NK-92 (cell line): Measurements from ENCODE around the gene PNPLA1.

Experiments
- DNase-seq: peaks from one replicate; lab custom pipeline; 2025; ENCODE audit not compliant: unreplicated experiment; lab: John Stamatoyannopoulos, UW

Gene PNPLA1

GRCh38 chr6:36350681-36351571 is 81.1 kb downstream of the PNPLA1 start:
- DNase-seq: no peak

DNA sequence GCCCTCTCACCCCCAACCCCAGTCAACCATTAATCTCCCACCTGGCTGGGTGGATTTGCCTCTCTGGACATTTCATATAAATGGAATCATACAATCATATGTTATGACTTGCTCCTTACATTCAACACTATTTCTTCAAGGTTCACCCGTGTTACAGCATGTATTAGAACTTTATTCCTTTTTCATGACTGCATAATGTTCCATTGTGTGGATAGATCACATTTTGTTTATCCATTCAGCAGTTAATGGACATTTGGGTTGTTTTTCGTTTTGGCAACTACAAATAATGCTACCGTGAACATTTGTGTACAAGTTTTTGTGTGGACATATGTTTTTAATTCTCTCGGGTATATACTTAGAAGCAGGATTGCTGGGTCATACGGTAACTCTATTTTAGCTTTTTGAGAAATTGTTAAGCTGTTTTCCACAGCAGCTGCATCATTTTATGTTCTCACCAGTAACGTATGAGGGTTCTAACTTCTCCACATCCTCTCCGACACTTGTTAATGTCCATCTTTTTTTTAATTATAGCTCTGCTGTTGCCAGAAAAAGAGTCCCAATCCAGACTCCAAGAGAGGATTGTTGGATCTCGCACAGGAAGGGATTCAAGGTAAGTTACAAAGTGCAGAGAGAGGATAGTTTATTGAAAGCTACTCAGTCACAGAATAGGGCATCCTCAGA is 82.8 kb downstream of the PNPLA1 start:
- no peak for DNase-seq

DNA sequence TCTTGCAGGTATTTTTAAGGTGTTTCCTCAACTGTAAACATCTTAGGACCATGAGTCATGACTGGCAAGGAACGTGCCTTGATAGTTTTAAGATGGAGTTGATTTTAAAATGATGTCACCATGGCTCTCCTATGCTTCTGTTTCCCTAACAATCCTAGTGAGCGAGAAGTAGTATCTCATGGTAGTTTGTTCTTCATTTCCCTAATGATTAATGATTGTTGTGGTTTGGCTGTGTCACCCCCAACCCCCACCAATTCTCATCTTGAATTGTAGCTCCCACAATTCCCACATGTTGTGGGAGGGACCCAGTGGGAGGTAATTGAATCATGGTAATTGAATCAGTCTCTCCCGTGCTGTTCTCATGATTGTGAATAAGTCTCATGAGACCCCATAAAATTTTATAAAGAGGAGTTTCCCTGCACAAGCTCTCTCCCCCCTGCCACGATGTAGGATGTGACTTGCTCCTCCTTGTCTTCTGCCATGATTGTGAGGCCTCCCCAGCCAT is 83.6 kb downstream of the PNPLA1 start:
- DNase-seq: no peak

DNA sequence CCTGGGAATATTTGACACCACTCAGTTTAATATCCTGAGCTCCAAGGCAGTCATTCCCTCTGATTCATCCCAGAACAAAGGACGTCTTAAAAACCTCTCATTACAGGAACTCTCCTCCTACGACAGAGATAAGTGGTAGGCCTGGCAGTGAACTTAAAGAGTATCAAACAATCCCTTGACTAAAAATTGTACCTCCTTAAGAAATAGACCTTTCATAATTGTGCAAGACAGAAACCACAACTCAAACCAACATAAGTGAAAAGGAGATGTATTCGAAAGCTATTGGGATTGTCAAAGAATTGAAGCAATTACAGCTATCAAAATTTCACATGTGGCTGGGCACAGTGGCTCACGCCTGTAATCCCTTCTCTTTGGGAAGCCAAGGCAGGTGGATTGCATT is 86.0 kb downstream of the PNPLA1 start:
- DNase-seq: no peak

GRCh38 chr6:36357872-36358225 is 88.0 kb downstream of the PNPLA1 start:
- DNase-seq: no peak
